SKM-1 (cell line): ENCODE data around the gene CCDC192.

Source experiments
- DNase-seq: peaks from one replicate; lab custom pipeline; 2025; ENCODE audit not compliant: unreplicated experiment; lab: John Stamatoyannopoulos, UW

The CCDC192 gene

GRCh38 chr5:127872494-127872893 lies 169.3 kb downstream of the CCDC192 start:
- no peak for DNase-seq

GRCh38 chr5:127875235-127876021 lies 172.2 kb downstream of the CCDC192 start:
- DNase-seq = no peak

- no peak for DNase-seq
Observed at GRCh38 chr5:127876384-127876783, 173.2 kb downstream of the CCDC192 start.

- DNase-seq = peak; percentile 48
Observed at GRCh38 chr5:127878174-127878750, 175.1 kb downstream of the CCDC192 start.

- DNase-seq = no peak
Observed at GRCh38 chr5:127884416-127884815, 181.2 kb downstream of the CCDC192 start.

GRCh38 chr5:127885176-127885575 lies 182.0 kb downstream of the CCDC192 start:
- DNase-seq = no peak

- no peak for DNase-seq
Observed at GRCh38 chr5:127886081-127886480, 182.9 kb downstream of the CCDC192 start.

- no peak for DNase-seq
Observed at GRCh38 chr5:127887282-127887681, 184.1 kb downstream of the CCDC192 start.

- DNase-seq = no peak
Observed at GRCh38 chr5:127891942-127892341, 188.8 kb downstream of the CCDC192 start.

- DNase-seq = no peak
Observed at GRCh38 chr5:127892467-127893207, 189.4 kb downstream of the CCDC192 start.

- DNase-seq = no peak
Observed at GRCh38 chr5:127893232-127893631, 190.0 kb downstream of the CCDC192 start.

- DNase-seq = no peak
Observed at GRCh38 chr5:127894461-127894860, 191.3 kb downstream of the CCDC192 start.

- no peak for DNase-seq
Observed at GRCh38 chr5:127898551-127899213, 195.5 kb downstream of the CCDC192 start.

GRCh38 chr5:127899214-127899610 lies 196.0 kb downstream of the CCDC192 start:
- DNase-seq = no peak

- DNase-seq = no peak
Observed at GRCh38 chr5:127906562-127907204, 203.5 kb downstream of the CCDC192 start.

- no peak for DNase-seq
Observed at GRCh38 chr5:127907907-127908306, 204.7 kb downstream of the CCDC192 start.

GRCh38 chr5:127909066-127909465 lies 205.9 kb downstream of the CCDC192 start:
- peak; percentile 15 for DNase-seq

- no peak for DNase-seq
Observed at GRCh38 chr5:127909821-127910220, 206.6 kb downstream of the CCDC192 start.

GRCh38 chr5:127910307-127910956 lies 207.2 kb downstream of the CCDC192 start:
- no peak for DNase-seq

GRCh38 chr5:127911619-127912018 lies 208.4 kb downstream of the CCDC192 start:
- DNase-seq = no peak
